PC-3 (cell line): Measurements from ENCODE around the gene TTC33.

Experiments
- CTCF ChIP-seq: fragments of 300-600 bp; sonication (generic); conservative IDR thresholded peaks from 2 replicates; pipeline ENCODE4 v1.5.1; 2017; ENCODE audit warnings: antibody characterized with exemption, low read depth, mild to moderate bottlenecking, low read length
- EZH2 ChIP-seq: fragments of 300-600 bp; sonication (generic); IDR thresholded peaks from one replicate; pipeline ENCODE4 v1.6.1; 2017; ENCODE audit warnings: antibody characterized with exemption, mild to moderate bottlenecking, low read length; ENCODE audit not compliant: unreplicated experiment
- EZH2phosphoT487 ChIP-seq: fragments of 300-600 bp; sonication (generic); IDR thresholded peaks from 2 replicates; pipeline ENCODE4 v1.6.1; 2018; ENCODE audit warnings: mild to moderate bottlenecking, antibody characterized with exemption, low read length, borderline replicate concordance

GRCh38 chr5:40618926-40619325 is 136.8 kb downstream of the TTC33 start:
- TF ChIP-seq EZH2 (no peak), CTCF (no peak), EZH2phosphoT487 (no peak)
